Loucy (cell line): Measurements from ENCODE around the gene PLXNB1.

Experiments
- CTCF ChIP-seq: fragments of 200-600 bp; sonication (generic); conservative IDR thresholded peaks from 2 replicates; pipeline ENCODE4 v1.5.1; 2014; ENCODE audit warnings: mild to moderate bottlenecking, antibody characterized with exemption, low read length
- EZH2phosphoT487 ChIP-seq: fragments of 200-600 bp; IDR thresholded peaks from 2 replicates; pipeline ENCODE4 v1.6.1; 2018; ENCODE audit warnings: antibody characterized with exemption, mild to moderate bottlenecking, moderate library complexity, borderline replicate concordance

GRCh38 chr3:48466386-48467109 is 36.7 kb upstream of the PLXNB1 start:
- no peak for TF ChIP-seq CTCF
- no peak for TF ChIP-seq EZH2phosphoT487
